ENCODE measurements around the gene SUPT16H.
"Not testable (repeated sequence)": the region's sequence is repeated elsewhere in the genome, so short reads cannot be mapped to it uniquely, and the experiment has no call there.

SUPT16H gene

GRCh38 chr14:21383848-21384493 lies at the start of gene SUPT16H:
Gene SUPT16H (minus strand): TSS chr14:21384019. CDS start chr14:21383927, 92 bp downstream.
- DNase-seq (ENCODE audit: low read depth in 2 of 2, low spot score in 1 of 2) = peak; percentile 82 to 90

DNA sequence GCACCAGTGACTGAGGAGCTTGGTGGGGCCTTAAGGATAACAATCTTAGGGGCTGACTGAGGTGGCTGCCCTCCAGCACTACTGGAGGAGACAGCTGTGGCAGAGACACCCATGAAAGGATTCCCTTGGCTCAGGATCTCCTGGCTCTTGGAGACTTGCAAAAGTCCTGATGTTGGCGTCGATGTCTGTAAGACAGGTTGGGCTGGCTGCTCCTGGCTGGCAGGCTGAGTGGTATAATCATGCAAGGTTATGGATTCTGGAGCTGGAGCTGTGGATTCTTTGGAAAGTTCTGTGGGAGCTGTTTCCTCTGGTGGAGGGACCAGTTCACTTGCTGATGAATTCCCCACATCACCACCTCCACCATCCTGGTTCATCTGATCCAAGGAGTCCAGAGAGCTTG lies 47.3 kb upstream of the SUPT16H start:
- no peak for DNase-seq (ENCODE audit: low read depth in 2 of 2, low spot score in 1 of 2)

DNA sequence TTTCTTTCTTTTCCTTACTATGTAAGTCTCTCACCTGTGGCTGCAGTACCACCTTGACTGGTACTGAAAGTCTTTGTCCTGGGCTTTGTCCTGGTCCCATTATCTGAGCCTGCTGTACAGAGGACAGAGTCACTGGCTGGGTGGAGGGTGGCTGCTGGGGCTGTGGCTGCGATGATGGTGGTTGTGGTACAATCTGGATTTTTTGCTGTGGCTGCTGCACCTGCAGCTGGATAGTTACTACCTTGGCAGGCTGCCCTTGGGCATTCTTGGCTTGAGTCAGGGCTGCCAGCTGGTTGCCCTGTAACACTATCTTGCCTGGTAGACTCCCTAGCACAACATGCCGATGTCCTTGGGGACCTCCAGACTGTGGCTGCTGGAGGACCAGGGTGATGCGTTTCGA lies 45.1 kb upstream of the SUPT16H start:
- DNase-seq (ENCODE audit: low read depth in 2 of 2, low spot score in 1 of 2) = no peak

- DNase-seq (ENCODE audit: low read depth in 2 of 2, low spot score in 1 of 2) = no peak
Observed at GRCh38 chr14:21426692-21427091, 42.9 kb upstream of the SUPT16H start.

DNA sequence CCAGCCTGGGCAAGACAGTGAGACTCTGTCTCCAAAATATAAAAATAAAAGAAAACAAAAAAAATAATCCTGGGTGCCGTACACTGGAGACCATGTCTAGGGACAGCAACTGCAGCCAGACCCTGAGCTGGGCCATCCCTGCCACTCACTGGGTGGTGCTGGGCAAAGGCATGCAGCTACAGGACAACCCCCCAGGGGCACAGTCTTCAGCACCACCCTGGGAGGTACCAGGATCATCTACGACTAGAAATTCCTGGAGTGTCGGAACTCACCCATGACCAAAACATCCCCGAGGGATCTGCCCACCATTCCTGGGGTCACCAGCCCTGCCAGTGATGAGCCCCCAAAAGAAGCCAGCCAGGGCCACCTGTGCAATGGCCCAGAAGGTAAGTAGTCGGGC lies 35.7 kb upstream of the SUPT16H start:
- DNase-seq (ENCODE audit: low read depth in 2 of 2, low spot score in 1 of 2) = no peak

- DNase-seq (ENCODE audit: low read depth in 2 of 2, low spot score in 1 of 2) = no peak
Observed at GRCh38 chr14:21415329-21415728, 31.5 kb upstream of the SUPT16H start.

- no peak for DNase-seq (ENCODE audit: low read depth in 2 of 2, low spot score in 1 of 2)
Observed at GRCh38 chr14:21414137-21414631, 30.4 kb upstream of the SUPT16H start.

GRCh38 chr14:21408147-21408546 lies 24.3 kb upstream of the SUPT16H start:
- no peak for DNase-seq (ENCODE audit: low read depth in 2 of 2, low spot score in 1 of 2)

DNA sequence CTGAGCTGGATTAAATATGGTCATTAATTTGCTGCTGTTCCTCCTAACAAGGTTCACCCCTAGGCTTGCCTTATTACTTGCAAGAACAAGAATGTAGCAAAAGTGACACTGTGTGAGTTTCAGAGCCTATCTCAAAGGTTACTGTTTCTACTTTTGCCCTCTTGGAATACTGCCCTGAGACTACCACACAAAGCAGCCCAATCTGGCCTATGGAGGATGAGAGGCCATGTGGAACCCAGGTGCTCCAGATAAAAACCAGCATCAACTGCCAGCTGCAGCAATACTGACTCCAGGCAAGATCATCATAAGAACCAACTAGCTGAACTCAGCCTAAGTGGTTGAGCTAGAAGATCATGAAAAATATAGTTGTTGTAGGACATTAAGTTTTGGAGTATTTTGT lies 22.4 kb upstream of the SUPT16H start:
- DNase-seq (ENCODE audit: low read depth in 2 of 2, low spot score in 1 of 2) = no peak

DNA sequence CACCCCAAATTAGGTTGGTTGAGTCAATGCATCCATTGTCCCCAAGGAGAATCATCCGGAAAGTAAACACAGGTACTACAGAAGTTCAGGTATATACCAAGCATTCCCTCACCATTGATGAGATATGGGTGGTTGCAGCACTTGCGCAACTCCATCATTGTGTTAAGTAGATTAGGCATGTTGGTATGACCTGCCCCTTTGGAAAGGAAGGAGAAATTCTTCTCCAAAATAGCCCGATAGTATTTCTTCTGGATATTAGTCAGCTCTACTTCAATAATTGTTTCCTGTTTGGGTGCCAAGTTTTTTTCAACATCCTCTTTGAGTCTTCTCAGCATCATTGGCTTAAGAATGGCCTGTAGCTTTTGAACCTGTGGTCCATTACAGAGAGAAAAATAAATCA lies 21.3 kb upstream of the SUPT16H start:
- DNase-seq (ENCODE audit: low read depth in 2 of 2, low spot score in 1 of 2) = no peak

DNA sequence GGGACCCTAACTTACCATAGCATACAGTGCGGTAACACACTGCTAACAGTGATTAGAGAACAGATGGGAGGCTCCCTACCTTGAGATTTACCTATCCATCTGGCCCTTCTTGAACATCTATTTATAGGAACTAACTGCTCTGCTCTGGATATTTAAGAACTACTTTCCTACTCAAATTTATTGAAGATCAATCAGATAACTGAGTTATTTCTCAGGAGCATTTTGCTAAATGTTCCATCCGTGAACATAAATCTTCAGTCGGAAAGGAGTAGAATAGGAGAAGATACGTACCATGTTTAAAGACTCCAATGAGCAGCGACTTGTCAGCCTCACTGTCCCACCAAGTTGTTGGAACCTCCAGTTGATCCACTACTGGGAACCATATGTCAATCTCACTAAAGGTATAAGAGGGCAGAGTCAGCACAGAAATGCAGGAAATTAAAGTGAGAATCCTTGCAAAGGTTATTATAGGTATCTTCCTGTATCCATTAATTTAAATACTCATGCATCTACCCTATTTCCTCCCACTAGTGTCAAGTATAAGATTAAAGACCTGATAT lies 15.6 kb upstream of the SUPT16H start:
- DNase-seq (ENCODE audit: low read depth in 2 of 2, low spot score in 1 of 2) = no peak

GRCh38 chr14:21398901-21399300 lies 15.1 kb upstream of the SUPT16H start:
- DNase-seq (ENCODE audit: low read depth in 2 of 2, low spot score in 1 of 2) = no peak

DNA sequence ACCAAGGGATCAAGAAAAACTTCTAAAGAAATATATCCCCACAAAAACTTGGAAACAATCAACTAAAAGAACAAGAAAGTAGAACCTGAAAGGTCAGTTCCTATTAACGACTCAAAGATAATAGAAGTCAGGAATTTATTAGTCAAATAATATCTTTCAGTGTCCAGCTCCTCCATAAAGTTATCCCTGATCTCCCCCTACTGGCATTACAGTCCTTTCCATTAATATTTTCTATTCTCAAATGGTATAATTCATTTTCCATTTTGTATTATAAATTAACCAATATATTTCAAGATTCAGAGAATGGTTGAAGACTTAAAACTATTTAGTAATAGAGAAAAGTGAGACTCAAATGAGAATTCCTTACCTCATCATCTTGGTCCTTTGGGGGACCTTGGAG lies 11.6 kb upstream of the SUPT16H start:
- no peak for DNase-seq (ENCODE audit: low read depth in 2 of 2, low spot score in 1 of 2)

- DNase-seq (ENCODE audit: low read depth in 2 of 2, low spot score in 1 of 2) = no peak
Observed at GRCh38 chr14:21385188-21385904, 1.5 kb upstream of the SUPT16H start.

- DNase-seq (ENCODE audit: low read depth in 2 of 2, low spot score in 1 of 2) = no peak
Observed at GRCh38 chr14:21384494-21384851, 654 bp upstream of the SUPT16H start.

GRCh38 chr14:21382886-21383847 lies 652 bp downstream of the SUPT16H start:
- DNase-seq (ENCODE audit: low read depth in 2 of 2, low spot score in 1 of 2) = peak; percentile 4 to 10

- no peak for DNase-seq (ENCODE audit: low read depth in 2 of 2, low spot score in 1 of 2)
Observed at GRCh38 chr14:21382095-21382494, 1.7 kb downstream of the SUPT16H start.

DNA sequence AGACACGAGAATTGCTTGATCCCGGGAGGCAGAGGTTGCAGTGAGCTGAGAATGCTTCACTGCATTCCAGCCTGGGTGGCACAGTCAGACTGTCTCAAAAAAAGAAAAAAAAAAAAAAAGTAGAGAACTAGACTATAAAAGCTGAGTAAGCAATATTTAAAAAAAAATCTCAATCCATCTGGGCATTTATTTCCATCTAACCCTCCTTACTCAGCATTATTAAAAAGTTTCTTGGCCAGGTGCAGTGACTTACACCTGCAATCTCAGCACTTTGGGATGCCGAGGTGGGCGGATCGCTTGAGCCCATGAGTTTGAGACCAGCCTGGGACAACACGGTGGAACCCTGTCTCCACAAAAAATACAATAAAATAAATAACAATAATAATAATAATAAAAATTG lies 4.5 kb downstream of the SUPT16H start:
- DNase-seq (ENCODE audit: low read depth in 2 of 2, low spot score in 1 of 2) = no peak

DNA sequence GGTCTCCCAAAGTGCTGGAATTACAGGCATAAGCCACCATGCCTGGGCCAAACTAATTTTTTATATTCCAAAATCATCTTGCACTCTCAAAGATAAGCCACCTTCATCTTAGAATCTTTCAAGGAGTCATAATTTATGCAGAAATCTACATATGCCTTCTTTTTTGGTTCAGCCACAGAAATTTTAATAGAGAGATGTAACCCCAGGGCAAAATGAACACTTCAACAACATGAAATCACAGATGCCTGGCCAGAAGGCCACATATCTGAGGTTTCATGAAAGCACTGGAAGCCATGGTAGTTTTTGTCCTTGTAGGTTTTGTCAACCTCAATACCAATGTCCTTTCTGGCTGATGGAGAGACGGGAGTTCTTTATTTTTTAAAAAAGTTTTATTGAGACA lies 9.8 kb downstream of the SUPT16H start:
- no peak for DNase-seq (ENCODE audit: low read depth in 2 of 2, low spot score in 1 of 2)

DNA sequence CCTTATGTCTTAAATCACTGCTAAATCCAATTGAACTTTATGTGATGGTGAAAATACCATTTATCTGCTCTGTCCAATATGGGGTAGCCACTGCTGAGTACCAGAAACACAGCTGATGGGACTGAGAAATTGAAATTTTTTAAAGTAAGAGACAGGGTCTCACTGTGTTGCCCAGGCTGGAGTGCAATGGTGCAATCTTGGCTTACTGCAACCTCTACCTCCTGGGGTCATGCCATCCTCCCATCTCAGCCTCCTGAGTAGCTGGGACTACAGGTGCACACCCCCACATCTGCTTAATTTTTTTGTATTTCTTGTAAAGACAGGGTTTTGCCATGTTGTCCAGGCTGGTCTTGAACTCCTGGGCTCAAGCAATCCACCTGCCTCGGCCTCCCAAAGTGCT lies 11.0 kb downstream of the SUPT16H start:
- DNase-seq (ENCODE audit: low read depth in 2 of 2, low spot score in 1 of 2) = not testable (repeated sequence)

DNA sequence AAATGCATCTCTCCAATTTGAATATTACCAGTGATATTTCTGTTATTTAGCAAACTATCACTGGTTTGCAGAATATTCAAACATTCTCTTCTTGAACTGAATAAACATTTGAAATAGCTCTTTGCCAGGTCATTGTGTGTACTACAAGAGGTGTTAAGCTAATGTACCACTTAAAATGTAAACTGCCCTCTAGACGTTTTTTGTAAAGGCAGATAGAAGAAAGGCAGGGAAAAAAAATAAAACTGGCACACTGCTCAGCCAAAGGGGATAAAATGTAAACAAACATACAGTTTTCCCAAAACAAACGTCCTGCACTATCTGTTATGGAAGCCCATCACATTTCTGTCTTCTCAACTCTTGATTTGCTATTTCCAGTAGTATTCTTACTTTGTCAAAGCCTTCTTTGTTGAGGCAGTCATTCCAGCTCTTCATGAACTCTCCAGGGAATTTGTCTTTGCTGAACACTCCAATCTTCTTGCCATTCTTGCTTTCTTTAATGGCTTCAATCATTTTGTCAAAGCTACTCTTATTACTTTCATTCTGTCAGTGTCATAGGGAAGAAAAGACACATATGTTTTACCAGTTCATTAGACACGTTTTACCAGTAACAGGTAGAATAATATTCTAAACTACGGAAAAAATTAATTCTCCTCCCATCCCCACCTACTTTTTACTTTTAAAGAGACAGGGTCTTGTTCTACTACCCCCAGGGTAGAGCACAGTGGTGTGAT lies 13.7 kb downstream of the SUPT16H start:
- DNase-seq (ENCODE audit: low read depth in 2 of 2, low spot score in 1 of 2) = no peak
